HepG2 (cell line): ENCODE data around the gene ATE1. TPM values are rescaled to one million over a fixed set of nuclear protein-coding genes. Genes with fewer than 3 reads are reported as not detected.

ENCODE experiments used
- ATAC-seq: fragments of 200-7000 bp; cut with Tn5 transposase; 3 replicates; pipeline ENCODE4 v1.9.1; 2020; ENCODE audit warnings: mild to moderate bottlenecking, moderate library complexity
- BruUV-seq: library from RNA; stranded (reverse); fragments of 400-500 nt; replicated peaks from 2 replicates; lab custom pipeline; 2021; lab: Mats Ljungman, UMichigan
- CTCF ChIA-PET: fragments of 300-600 bp; formaldehyde crosslinking; extraction: SDS; loops from one replicate; lab custom pipeline; 2021; ENCODE audit warnings: low total read pairs, inconsistent platforms, low intra/inter-chr PET ratio; lab: Yijun Ruan, JAX
- POLR2A ChIA-PET: fragments of 350-600 bp; sonication (Branson Sonifier 250); formaldehyde crosslinking; loops from one replicate; lab custom pipeline; 2020; ENCODE audit warnings: antibody characterized with exemption, inconsistent platforms; lab: Yijun Ruan, JAX
- DNase-seq: peaks from one replicate; pipeline ENCODE4 v3.0.0-alpha.2; 2015; ENCODE audit warnings: low spot score
- FAIRE-seq: peaks from 3 replicates; lab custom pipeline; 2011; peaks lifted over from hg19 to GRCh38; lab: Jason Lieb, UNC
- H2AFZ ChIP-seq: one replicate; pipeline ENCODE4 v1.6.1; 2011; ENCODE audit warnings: low read length, inconsistent platforms
- H3K27ac ChIP-seq: fragments of 300-600 bp; 3 replicates; pipeline ENCODE4 v1.8.0; 2011; ENCODE audit warnings: mixed run types, mild to moderate bottlenecking, mixed read lengths, low read length, inconsistent platforms; ENCODE audit not compliant: insufficient read depth; ENCODE audit errors: extremely low read length
- H3K27me3 ChIP-seq, 2 experiments: fragments of 200-600 bp in 1 of 2; 2 replicates in 1 of 2; 3 replicates in 1 of 2; pipeline versions ENCODE4 v1.6.0 to v1.8.0; 2011; ENCODE audit warnings: low read length in 2 of 2, mild to moderate bottlenecking in 2 of 2, moderate library complexity in 2 of 2, inconsistent platforms in 1 of 2; ENCODE audit not compliant: insufficient read depth in 2 of 2, control insufficient read depth in 1 of 2
- H3K36me3 ChIP-seq, 2 experiments: fragments of 200-600 bp in 1 of 2; replicated peaks in 1 of 2; 2 replicates in 1 of 2; 3 replicates in 1 of 2; pipeline versions ENCODE4 v1.5.1 to v1.8.0; 2011; ENCODE audit warnings: low read length in 2 of 2, inconsistent platforms in 1 of 2; ENCODE audit not compliant: insufficient read depth in 2 of 2, control insufficient read depth in 1 of 2
- H3K4me1 ChIP-seq: 2 replicates; pipeline ENCODE4 v1.5.1; 2012; ENCODE audit warnings: low read length, inconsistent platforms; ENCODE audit not compliant: insufficient read depth
- H3K4me2 ChIP-seq: 2 replicates; pipeline ENCODE4 v1.6.0; 2011; ENCODE audit warnings: low read depth, low read length, inconsistent platforms
- H3K4me3 ChIP-seq, 3 experiments: fragments of 200-600 bp in 1 of 3; sonication (generic), shearing (Covaris generic) in 1 of 3; replicated peaks in 1 of 3; 2 replicates each; pipeline ENCODE4 v1.5.1; 2011 to 2016; ENCODE audit warnings: low read length in 3 of 3, inconsistent platforms in 2 of 3, low read depth in 2 of 3, mild to moderate bottlenecking in 2 of 3, control low read depth in 1 of 3, mixed read lengths in 1 of 3; ENCODE audit not compliant: insufficient read depth in 1 of 3
- H3K79me2 ChIP-seq: one replicate; pipeline ENCODE4 v1.6.1; 2011; ENCODE audit warnings: low read length, inconsistent platforms; ENCODE audit not compliant: insufficient read depth
- H3K9ac ChIP-seq: 2 replicates; pipeline ENCODE4 v1.6.0; 2011; ENCODE audit warnings: mild to moderate bottlenecking, low read depth, low read length, inconsistent platforms; ENCODE audit not compliant: insufficient read depth
- H3K9me3 ChIP-seq: 2 replicates; pipeline ENCODE4 v1.5.1; 2012; ENCODE audit warnings: mild to moderate bottlenecking, low read length
- H4K20me1 ChIP-seq: 2 replicates; pipeline ENCODE4 v1.6.0; 2011; ENCODE audit warnings: inconsistent platforms, mild to moderate bottlenecking, low read length, moderate library complexity; ENCODE audit not compliant: insufficient read depth
- BCL3 ChIP-seq: sonication (generic); formaldehyde crosslinking; IDR thresholded peaks from 2 replicates; pipeline ENCODE4 v1.5.1; 2020; ENCODE audit warnings: mild to moderate bottlenecking, missing genetic modification reagents, moderate library complexity
- BCL6 ChIP-seq: IDR thresholded peaks from 2 replicates; pipeline ENCODE4 v1.6.1; 2016; ENCODE audit warnings: missing genetic modification reagents, missing compliant biosample characterization
- CTCF ChIP-seq: sonication (generic); formaldehyde crosslinking; IDR thresholded peaks from 2 replicates; pipeline ENCODE4 v1.5.0; 2020; ENCODE audit warnings: mild to moderate bottlenecking, missing genetic modification reagents, moderate library complexity
- DMAP1 ChIP-seq: IDR thresholded peaks from 2 replicates; pipeline ENCODE4 v1.6.1; 2016
- HDAC1 ChIP-seq: sonication (generic); formaldehyde crosslinking; IDR thresholded peaks from 2 replicates; pipeline ENCODE4 v1.5.1; 2020; ENCODE audit warnings: mild to moderate bottlenecking, missing genetic modification reagents
- NFIB ChIP-seq: sonication (generic); formaldehyde crosslinking; IDR thresholded peaks from 2 replicates; pipeline ENCODE4 v1.9.0; 2021; ENCODE audit warnings: missing genetic modification reagents, mild to moderate bottlenecking, borderline replicate concordance
- PREB ChIP-seq: sonication (generic); formaldehyde crosslinking; IDR thresholded peaks from 2 replicates; pipeline ENCODE4 v1.4.0; 2020; ENCODE audit warnings: missing genetic modification reagents
- RAD21 ChIP-seq: fragments of 450-650 bp; formaldehyde crosslinking; IDR thresholded peaks from 2 replicates; pipeline ENCODE4 v1.5.0; 2020; ENCODE audit warnings: mild to moderate bottlenecking
- RORA ChIP-seq: sonication (generic); formaldehyde crosslinking; IDR thresholded peaks from 2 replicates; pipeline ENCODE4 v1.5.0; 2020; ENCODE audit warnings: mild to moderate bottlenecking, missing genetic modification reagents, moderate library complexity
- SAP130 ChIP-seq: IDR thresholded peaks from 2 replicates; pipeline ENCODE4 v1.6.1; 2016; ENCODE audit warnings: low read depth
- ZC3H13 ChIP-seq: sonication (generic); formaldehyde crosslinking; IDR thresholded peaks from 2 replicates; pipeline ENCODE4 v1.8.1; 2023; ENCODE audit warnings: mild to moderate bottlenecking, missing genetic modification reagents, moderate library complexity
- ZFX ChIP-seq: sonication (generic); formaldehyde crosslinking; IDR thresholded peaks from 2 replicates; pipeline ENCODE4 v1.4.0; 2020; ENCODE audit warnings: mild to moderate bottlenecking, low read depth, missing genetic modification reagents, moderate library complexity
- ZIK1 ChIP-seq: sonication (generic); formaldehyde crosslinking; IDR thresholded peaks from 2 replicates; pipeline ENCODE4 v1.5.0; 2020; ENCODE audit warnings: mild to moderate bottlenecking, low read depth, missing genetic modification reagents, borderline replicate concordance
- ZNF235 ChIP-seq: sonication (generic); formaldehyde crosslinking; IDR thresholded peaks from 2 replicates; pipeline ENCODE4 v1.8.1; 2023; ENCODE audit warnings: mild to moderate bottlenecking, missing genetic modification reagents, borderline replicate concordance
- ZNF326 ChIP-seq: sonication (generic); formaldehyde crosslinking; IDR thresholded peaks from 2 replicates; pipeline ENCODE4 v1.4.0; 2020; ENCODE audit warnings: missing genetic modification reagents, borderline replicate concordance
- ZNF354B ChIP-seq: sonication (generic); formaldehyde crosslinking; IDR thresholded peaks from 2 replicates; pipeline ENCODE4 v1.8.0; 2022; ENCODE audit warnings: mild to moderate bottlenecking, missing genetic modification reagents
- ZNF720 ChIP-seq: sonication (generic); formaldehyde crosslinking; IDR thresholded peaks from 2 replicates; pipeline ENCODE4 v1.4.0; 2020; ENCODE audit warnings: missing genetic modification reagents
- WGBS: methylation state at CpG from one replicate; pipeline ENCODE4 v1.1.6; 2017; ENCODE audit warnings: low lambda C conversion rate; 5-methylcytosine and 5-hydroxymethylcytosine counted together
- in situ Hi-C: cut with HindIII; loops from 2 replicates; pipeline ENCODE4 v1.10.0; 2017; ENCODE audit warnings: low pct_unique_long_range_greater_than_20kb; ENCODE audit not compliant: extremely low pct_ligation_motif_present
- intact Hi-C: fragments of 100-400 bp; cut with micrococcal nuclease; formaldehyde crosslinking; loops from one replicate; pipeline ENCODE4 v1.10.0; 2022; ENCODE audit not compliant: unreplicated experiment
- polyA plus RNA-seq, 8 experiments: library from polyadenylated mRNA; depleted of rRNA in 3 of 8; stranded (reverse) in 7 of 8; unstranded in 1 of 8; fragments of >200 nt; fragmentation: Illumina TruSeq in 4 of 8; extraction: Trizol in 4 of 8; gene quantifications; 2 replicates each; pipeline versions ENCODE4 v1.2.1 to v1.2.3, GENCODE V29; 2011 to 2016; ENCODE audit warnings: low read depth in 4 of 8, missing spikeins in 1 of 8, mixed read lengths in 1 of 8; ENCODE audit not compliant: insufficient read depth in 1 of 8
- total RNA-seq, 5 experiments: library from RNA; depleted of rRNA; stranded (reverse); fragments of >200 nt; fragmentation: Illumina TruSeq; extraction: Trizol; gene quantifications; 2 replicates each; pipeline ENCODE4 v1.2.3, GENCODE V29; 2016; ENCODE audit warnings: low read depth in 1 of 5
- TF ChIP-seq, protein P1 (sequence below): sonication (generic); formaldehyde crosslinking; IDR thresholded peaks from 2 replicates; pipeline ENCODE4 v1.4.0; 2020; ENCODE audit warnings: missing genetic modification reagents

The ATE1 gene
- total and polyA plus RNA-seq, 2 of the 13 experiments (the other 11 are each of a cell fraction or from before 2014, with no cell fraction given): 17.5 to 42.2 TPM

DNA sequence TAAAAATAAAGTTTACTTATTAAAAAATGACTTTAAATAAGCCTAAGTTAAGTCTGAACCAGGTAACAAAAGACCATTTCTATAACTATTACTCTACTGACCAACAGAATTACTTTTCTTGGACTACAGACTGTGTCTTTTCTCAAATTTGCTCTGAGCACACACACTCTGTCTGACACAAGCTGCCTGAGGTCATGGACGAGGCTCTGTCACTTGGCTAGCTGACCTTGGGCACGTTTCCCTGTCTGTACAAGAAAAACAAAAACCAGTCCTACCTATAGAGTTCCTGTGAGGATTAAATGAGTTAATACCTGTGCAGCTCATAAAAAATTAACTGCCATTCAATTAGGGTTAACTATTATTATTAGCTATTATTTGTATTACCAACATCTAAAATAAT lies 22.9 kb downstream of the ATE1 start (continued):
- TF ChIP-seq NFIB (CRISPR knock-in tag) (no peak), ZC3H13 (CRISPR knock-in tag) (no peak), HDAC1 (CRISPR knock-in tag) (peak; percentile 45), ZNF720 (no peak)
- TF ChIP-seq, protein P1, sequence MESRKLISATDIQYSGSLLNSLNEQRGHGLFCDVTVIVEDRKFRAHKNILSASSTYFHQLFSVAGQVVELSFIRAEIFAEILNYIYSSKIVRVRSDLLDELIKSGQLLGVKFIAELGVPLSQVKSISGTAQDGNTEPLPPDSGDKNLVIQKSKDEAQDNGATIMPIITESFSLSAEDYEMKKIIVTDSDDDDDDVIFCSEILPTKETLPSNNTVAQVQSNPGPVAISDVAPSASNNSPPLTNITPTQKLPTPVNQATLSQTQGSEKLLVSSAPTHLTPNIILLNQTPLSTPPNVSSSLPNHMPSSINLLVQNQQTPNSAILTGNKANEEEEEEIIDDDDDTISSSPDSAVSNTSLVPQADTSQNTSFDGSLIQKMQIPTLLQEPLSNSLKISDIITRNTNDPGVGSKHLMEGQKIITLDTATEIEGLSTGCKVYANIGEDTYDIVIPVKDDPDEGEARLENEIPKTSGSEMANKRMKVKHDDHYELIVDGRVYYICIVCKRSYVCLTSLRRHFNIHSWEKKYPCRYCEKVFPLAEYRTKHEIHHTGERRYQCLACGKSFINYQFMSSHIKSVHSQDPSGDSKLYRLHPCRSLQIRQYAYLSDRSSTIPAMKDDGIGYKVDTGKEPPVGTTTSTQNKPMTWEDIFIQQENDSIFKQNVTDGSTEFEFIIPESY (CRISPR knock-in tag): no peak

DNA sequence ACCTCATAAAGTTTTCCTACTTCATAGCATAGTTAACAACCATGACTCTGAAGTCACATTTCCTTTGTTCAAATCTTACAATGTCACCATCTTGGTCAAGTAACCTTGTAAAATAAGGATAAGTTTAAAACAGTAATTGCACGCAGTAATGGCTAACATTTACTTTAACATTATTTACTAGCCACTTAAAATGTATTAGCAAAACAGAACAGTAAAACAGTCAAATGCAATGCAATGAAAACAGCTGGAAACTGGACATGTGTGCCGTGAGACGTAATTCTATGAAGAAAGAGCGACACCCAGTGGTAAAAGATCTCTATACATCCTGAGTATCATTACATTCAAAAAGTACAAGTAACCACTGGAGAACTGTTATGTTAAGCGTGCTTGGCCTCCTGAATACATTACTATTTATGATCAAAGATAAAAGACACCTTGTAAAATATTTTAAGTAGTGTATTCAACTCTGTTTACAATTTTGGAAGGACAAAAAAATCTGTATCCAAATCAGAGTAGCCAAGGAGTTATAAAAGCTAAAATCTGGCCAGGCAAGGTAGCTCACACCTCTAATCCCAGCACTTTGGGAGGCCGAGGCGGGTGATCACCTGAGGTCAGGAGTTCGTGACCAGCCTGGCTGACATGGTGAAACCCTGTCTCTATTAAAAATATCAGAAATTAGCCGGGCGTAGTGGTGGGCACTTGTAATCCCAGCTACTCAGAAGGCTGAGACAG lies 27.2 kb downstream of the ATE1 start:
- H3K4me3 ChIP-seq: no peak overlapping the region
- peaks cover 7 to 44% of the 10 kb centered on the region in 2 experiments for H3K36me3 ChIP-seq
- no peaks in the 10 kb centered on the region for H3K79me2 ChIP-seq
- WGBS: 68% methylated on average over 10 of the region's 10 CpGs
- peaks cover 15% of the 10 kb centered on the region for H3K4me1 ChIP-seq
- H3K27ac ChIP-seq: no peak overlapping the region
- ChIA-PET CTCF (no interaction called here), POLR2A (no interaction called here)
- intact Hi-C loops: loop anchor here (1.0 to 5.0 kb wide), 2 partner anchors 76 to 958 kb away; no protein-coding TSS in a partner anchor
- no peaks in the 10 kb centered on the region for H3K9me3 ChIP-seq
- no peaks in the 10 kb centered on the region for H3K27me3 ChIP-seq
- in situ Hi-C loops: no loop called here
- BruUV-seq: no TSS peak
- no peak overlapping the region for H2AFZ ChIP-seq
- H3K9ac ChIP-seq: no peak overlapping the region
- FAIRE-seq (peak; percentile 85), DNase-seq (peak; percentile 62), ATAC-seq (peak; percentile 83)
- no peaks in the 10 kb centered on the region for H4K20me1 ChIP-seq
- no peak overlapping the region for H3K4me2 ChIP-seq
- TF ChIP-seq BCL6 (CRISPR knock-in tag) (no peak), CTCF (peak; percentile 74), DMAP1 (CRISPR knock-in tag) (no peak), ZNF235 (CRISPR knock-in tag) (no peak), RORA (no peak), ZNF326 (CRISPR knock-in tag) (no peak), ZFX (CRISPR knock-in tag) (no peak), ZNF354B (no peak), PREB (CRISPR knock-in tag) (no peak), BCL3 (CRISPR knock-in tag) (no peak), RAD21 (CRISPR knock-in tag) (peak; percentile 46; the same call in 1 of the 2 replicates), ZIK1 (CRISPR knock-in tag) (no peak), SAP130 (CRISPR knock-in tag) (0 out of 2 replicates have a peak, but pooled peaks have one; percentile 15)
